Medulla oblongata (tissue), 1 donor: ENCODE data around the gene DOK5.

Experiments used
- DNase-seq: peaks from one replicate; pipeline ENCODE4 v3.0.0-alpha.2; 2015; ENCODE audit errors: extremely low spot score

DOK5 gene

GRCh38 chr20:54692168-54692887 is 216.9 kb downstream of the DOK5 start:
- DNase-seq: no peak

- DNase-seq: no peak
These were observed 219.1 kb downstream of the DOK5 start for GRCh38 chr20:54694516-54694915.

- no peak for DNase-seq
These were observed 223.0 kb downstream of the DOK5 start for GRCh38 chr20:54698373-54698772.
